Keratinocyte (primary cell): ENCODE measurements around the gene TSFM. TPM values are rescaled to one million over a fixed set of nuclear protein-coding genes. Genes with fewer than 3 reads are reported as not detected.

Source experiments
- DNase-seq: peaks from one replicate; pipeline ENCODE4 v3.0.0-alpha.2; 2011; ENCODE audit warnings: low read depth, missing footprints, low spot score
- FAIRE-seq: peaks from 2 replicates; lab custom pipeline; 2011; peaks lifted over from hg19 to GRCh38; lab: Jason Lieb, UNC
- H2AFZ ChIP-seq: 2 replicates; pipeline ENCODE4 v1.6.0; 2012; ENCODE audit warnings: low read length, control low read depth, inconsistent platforms; ENCODE audit not compliant: control insufficient read depth
- H3K27ac ChIP-seq: 2 replicates; pipeline ENCODE4 v1.5.1; 2011; ENCODE audit warnings: low read length; ENCODE audit not compliant: control insufficient read depth, insufficient read depth
- H3K27me3 ChIP-seq: 3 replicates; pipeline ENCODE4 v1.6.0; 2011; ENCODE audit warnings: low read length; ENCODE audit not compliant: control insufficient read depth, insufficient read depth; ENCODE audit errors: extremely low read depth
- H3K36me3 ChIP-seq, 2 experiments: 2 replicates in 1 of 2; 3 replicates in 1 of 2; pipeline ENCODE4 v1.5.1; 2011; ENCODE audit warnings: low read length in 2 of 2, mild to moderate bottlenecking in 1 of 2; ENCODE audit not compliant: control insufficient read depth in 2 of 2, insufficient read depth in 2 of 2; ENCODE audit errors: extremely low read depth in 1 of 2
- H3K4me1 ChIP-seq: 3 replicates; pipeline ENCODE4 v1.5.1; 2011; ENCODE audit warnings: low read length; ENCODE audit not compliant: control insufficient read depth, insufficient read depth; ENCODE audit errors: extremely low read depth
- H3K4me2 ChIP-seq: 3 replicates; pipeline ENCODE4 v1.6.0; 2011; ENCODE audit warnings: low read depth, low read length; ENCODE audit not compliant: control insufficient read depth, insufficient read depth; ENCODE audit errors: extremely low read depth
- H3K4me3 ChIP-seq, 3 experiments: fragments of 200-600 bp in 1 of 3; sonication (generic) in 1 of 3; 2 replicates in 2 of 3; 3 replicates in 1 of 3; pipeline ENCODE4 v1.5.1; 2011 to 2016; ENCODE audit warnings: low read length in 3 of 3, mild to moderate bottlenecking in 3 of 3, control low read depth in 2 of 3, inconsistent platforms in 1 of 3, low read depth in 1 of 3, mixed read lengths in 1 of 3, mixed run types in 1 of 3, moderate library complexity in 1 of 3; ENCODE audit not compliant: control insufficient read depth in 2 of 3, insufficient read depth in 2 of 3; ENCODE audit errors: extremely low read depth in 1 of 3
- H3K79me2 ChIP-seq: 2 replicates; pipeline ENCODE4 v1.6.0; 2012; ENCODE audit warnings: low read length; ENCODE audit not compliant: control insufficient read depth, insufficient read depth
- H3K9ac ChIP-seq: 3 replicates; pipeline ENCODE4 v1.6.0; 2011; ENCODE audit warnings: low read length; ENCODE audit not compliant: control insufficient read depth, insufficient read depth; ENCODE audit errors: extremely low read depth
- H3K9me1 ChIP-seq: 3 replicates; pipeline ENCODE4 v1.6.0; 2011; ENCODE audit warnings: low read length; ENCODE audit not compliant: control insufficient read depth, insufficient read depth; ENCODE audit errors: extremely low read depth
- H3K9me3 ChIP-seq: 2 replicates; pipeline ENCODE4 v1.5.1; 2012; ENCODE audit warnings: low read depth, low read length; ENCODE audit not compliant: control insufficient read depth
- H4K20me1 ChIP-seq: 3 replicates; pipeline ENCODE4 v1.6.0; 2011; ENCODE audit warnings: low read length; ENCODE audit not compliant: control insufficient read depth, insufficient read depth; ENCODE audit errors: extremely low read depth
- CTCF ChIP-seq, 3 experiments: IDR thresholded peaks in 1 of 3; conservative IDR thresholded peaks in 1 of 3; optimal IDR thresholded peaks in 1 of 3; 2 replicates in 2 of 3; 3 replicates in 1 of 3; pipeline versions ENCODE3 to v1.5.1; 2011; ENCODE audit warnings: low read length in 3 of 3, mild to moderate bottlenecking in 3 of 3, moderate library complexity in 2 of 3, control low read depth in 1 of 3, inconsistent platforms in 1 of 3; ENCODE audit not compliant: insufficient read depth in 2 of 3; ENCODE audit errors: extremely low read depth in 1 of 3
- EZH2 ChIP-seq: IDR thresholded peaks from one replicate; pipeline ENCODE4 v1.6.1; 2012; ENCODE audit warnings: inconsistent platforms, mild to moderate bottlenecking, low read length, moderate library complexity
- dilution Hi-C: fragments of 300-500 bp; cut with MboI; formaldehyde crosslinking; loops from one replicate; pipeline ENCODE4 v1.7.0; 2020; ENCODE audit warnings: low sequenced_read_pairs; ENCODE audit not compliant: extremely low pct_ligation_motif_present
- polyA plus RNA-seq, 5 experiments: library from polyadenylated mRNA; depleted of rRNA in 3 of 5; stranded (reverse) in 3 of 5; stranded (forward) in 1 of 5; unstranded in 1 of 5; fragments of >200 nt; gene quantifications; 1 replicate in 1 of 5; 2 replicates in 3 of 5; 3 replicates in 1 of 5; pipeline versions ENCODE4 v1.2.1 to v1.2.3, GENCODE V29; 2011 to 2012; ENCODE audit warnings: missing spikeins in 2 of 5, low read depth in 1 of 5, low replicate concordance in 1 of 5

The TSFM gene
- polyA plus RNA-seq, 1 donor (not counting 4 experiments of a cell fraction or from before 2014, with no cell fraction given) = 30.5 TPM

GRCh38 chr12:57761391-57761998 lies 21.1 kb upstream of the TSFM start:
- Histone ChIP-seq H3K9me3 (no peaks in the 10 kb centered on the region), H3K9me1 (no peaks in the 10 kb centered on the region), H3K79me2 (peaks cover 40% of the 10 kb centered on the region), H2AFZ (no peak overlapping the region), H4K20me1 (peaks cover 7% of the 10 kb centered on the region), H3K27ac (no peak overlapping the region), H3K27me3 (no peaks in the 10 kb centered on the region), H3K4me2 (no peak overlapping the region), H3K36me3 (peaks cover 35 to 55% of the 10 kb centered on the region in 2 experiments), H3K9ac (no peak overlapping the region), H3K4me1 (peaks cover 22% of the 10 kb centered on the region), H3K4me3 (no peak overlapping the region)
- no peak for TF ChIP-seq CTCF (optimal IDR thresholded peaks at IDR 0.05 in 1 of 3, IDR thresholded peaks at IDR 0.05 in 1 of 3, conservative IDR thresholded peaks at IDR 0.05 in 1 of 3; ENCODE audit: extremely low read depth in 1 of 3, insufficient read depth in 2 of 3, low read length in 3 of 3)
- no peak for TF ChIP-seq EZH2
- DNase-seq (no peak), FAIRE-seq (no peak)
- dilution Hi-C loops = no loop called here

GRCh38 chr12:57762463-57762862 lies 20.1 kb upstream of the TSFM start:
- FAIRE-seq (no peak), DNase-seq (no peak)
- Histone ChIP-seq H3K27me3 (no peaks in the 10 kb centered on the region), H3K9me1 (no peaks in the 10 kb centered on the region), H3K4me3 (peak overlapping the region in 1 of 3 experiments; percentile 21), H3K79me2 (peaks cover 50% of the 10 kb centered on the region), H4K20me1 (peaks cover 7% of the 10 kb centered on the region), H3K36me3 (peaks cover 35 to 55% of the 10 kb centered on the region in 2 experiments), H3K9ac (no peak overlapping the region), H3K9me3 (no peaks in the 10 kb centered on the region), H3K4me2 (peak overlapping the region; percentile 29), H2AFZ (no peak overlapping the region), H3K27ac (no peak overlapping the region), H3K4me1 (peaks cover 24% of the 10 kb centered on the region)
- dilution Hi-C loops = no loop called here
- TF ChIP-seq CTCF (optimal IDR thresholded peaks at IDR 0.05 in 1 of 3, IDR thresholded peaks at IDR 0.05 in 1 of 3, conservative IDR thresholded peaks at IDR 0.05 in 1 of 3; ENCODE audit: extremely low read depth in 1 of 3, insufficient read depth in 2 of 3, low read length in 3 of 3) = no peak
- TF ChIP-seq EZH2 = no peak
